Amygdala (tissue), 56 donors: ENCODE measurements around the gene SMAD7.

Experiments used
- DNase-seq, 56 donors: peaks; one replicate each; lab custom pipeline; 2025; lab: John Stamatoyannopoulos, UW

The SMAD7 gene

GRCh38 chr18:48902023-48902855, 48.5 kb downstream of the SMAD7 start:
- peak in 36 of 56 donors; percentile 9 to 86 (median 48) for DNase-seq

- DNase-seq, result no peak
Observed at GRCh38 chr18:48901145-48902022, 49.4 kb downstream of the SMAD7 start.

GRCh38 chr18:48900469-48900868, 50.3 kb downstream of the SMAD7 start:
- no peak for DNase-seq

GRCh38 chr18:48899558-48900174, 51.1 kb downstream of the SMAD7 start:
- DNase-seq, result no peak

- no peak for DNase-seq
Observed at GRCh38 chr18:48898521-48898920, 52.2 kb downstream of the SMAD7 start.

- no peak for DNase-seq
Observed at GRCh38 chr18:48897531-48897930, 53.2 kb downstream of the SMAD7 start.

GRCh38 chr18:48896875-48897511, 53.8 kb downstream of the SMAD7 start:
- DNase-seq, result peak in 25 of 56 donors; percentile 7 to 68 (median 38)

- DNase-seq, result no peak
Observed at GRCh38 chr18:48896326-48896874, 54.4 kb downstream of the SMAD7 start.

- DNase-seq, result no peak
Observed at GRCh38 chr18:48894799-48895346, 55.9 kb downstream of the SMAD7 start.

- no peak for DNase-seq
Observed at GRCh38 chr18:48893608-48894600, 56.9 kb downstream of the SMAD7 start.

- no peak for DNase-seq
Observed at GRCh38 chr18:48893061-48893607, 57.6 kb downstream of the SMAD7 start.

- DNase-seq, result no peak
Observed at GRCh38 chr18:48892146-48892855, 58.5 kb downstream of the SMAD7 start.

- no peak for DNase-seq
Observed at GRCh38 chr18:48891721-48892120, 59.0 kb downstream of the SMAD7 start.

- DNase-seq, result peak in 25 of 56 donors; percentile 11 to 83 (median 56)
Observed at GRCh38 chr18:48889981-48890762, 60.6 kb downstream of the SMAD7 start.

GRCh38 chr18:48889115-48889941, 61.4 kb downstream of the SMAD7 start:
- DNase-seq, result peak in 39 of 56 donors; percentile 16 to 81 (median 45)

GRCh38 chr18:48888773-48889080, 62.0 kb downstream of the SMAD7 start:
- no peak for DNase-seq
